NCI-H1417 (cell line): ENCODE measurements around the gene SLC25A53.
"Not testable (repeated sequence)": the region's sequence is repeated elsewhere in the genome, so short reads cannot be mapped to it uniquely, and the experiment has no call there.

Experiments used
- DNase-seq, 3 experiments: peaks; one replicate each; lab custom pipeline; 2025; lab: John Stamatoyannopoulos, UW

Gene SLC25A53

DNA sequence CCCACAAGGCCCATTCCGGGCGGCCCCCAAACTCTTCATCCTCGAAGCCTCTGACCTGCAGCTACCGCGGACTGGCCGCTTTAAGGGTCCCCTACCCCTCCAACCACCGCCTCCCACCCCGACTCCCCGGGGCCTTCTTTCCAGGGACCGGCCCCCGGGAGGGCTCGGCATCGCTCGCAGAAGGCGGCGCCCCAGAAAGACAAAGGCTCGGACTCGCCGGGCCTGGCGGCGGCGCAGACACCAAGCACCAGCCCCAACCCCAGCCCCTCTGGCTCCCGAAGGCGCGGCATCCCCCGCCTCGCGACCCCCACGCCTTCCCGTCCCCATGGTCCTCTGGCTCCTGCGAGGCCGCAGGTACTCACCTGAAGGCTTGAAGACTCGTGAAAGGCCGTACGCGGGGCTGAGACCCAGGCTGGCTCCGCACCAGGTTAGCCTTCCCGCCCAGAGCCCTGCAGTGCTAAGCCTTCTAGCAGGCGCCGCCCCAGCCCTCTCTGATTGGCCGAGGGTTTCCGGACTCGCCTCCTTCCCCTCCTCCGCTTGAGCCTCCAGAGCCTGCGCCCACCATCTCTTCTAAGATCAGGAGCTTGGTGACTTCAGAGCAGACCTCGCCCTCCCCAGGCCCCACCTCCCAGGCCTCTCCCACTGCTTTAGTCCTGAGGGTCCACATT is 80.9 kb downstream of the SLC25A53 start, which contains the start of gene TMSB15C:
Gene TMSB15C (minus strand): TSS at position 459 of the 668 bp plus-strand sequence.
- not testable (repeated sequence) for DNase-seq

DNA sequence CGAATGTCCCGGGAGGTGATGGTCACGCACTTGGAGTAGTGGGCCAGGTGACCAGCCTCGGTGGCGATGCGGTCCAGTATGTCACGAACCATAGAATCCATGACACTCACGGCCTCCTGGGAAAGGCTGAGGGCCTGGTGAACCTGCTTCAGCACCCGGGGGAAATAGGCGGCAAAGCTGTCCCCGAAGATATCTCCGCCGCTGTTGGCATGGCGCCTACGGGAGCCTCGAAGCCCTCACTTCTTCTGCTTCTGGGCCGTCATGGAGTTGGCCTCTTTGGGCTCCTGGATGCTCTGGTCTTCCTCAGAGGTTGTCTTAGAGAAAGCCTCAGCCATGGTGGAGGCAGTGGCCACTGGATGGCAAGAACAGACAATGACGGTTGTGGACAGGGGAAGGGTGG is 94.2 kb downstream of the SLC25A53 start:
- not testable (repeated sequence) for DNase-seq

DNA sequence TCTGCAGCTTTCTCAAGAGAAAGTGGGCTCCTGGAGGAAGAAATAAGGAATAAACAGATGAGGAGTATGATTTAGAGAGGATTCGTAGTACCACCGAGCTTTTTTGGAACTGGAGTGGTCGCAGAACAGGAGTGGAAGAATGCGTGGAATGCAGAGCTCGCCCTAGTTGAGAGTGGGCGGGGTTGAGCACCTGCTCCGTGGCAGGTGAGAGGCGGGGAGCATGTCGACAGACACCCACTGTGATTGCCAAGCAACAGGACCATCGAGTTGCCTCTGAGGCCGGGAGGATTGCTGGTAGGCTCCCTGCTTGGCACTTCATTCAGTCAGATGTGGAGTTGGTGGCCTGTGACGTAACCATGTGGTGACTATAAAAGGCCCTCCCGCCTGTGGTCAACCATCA is 101.9 kb downstream of the SLC25A53 start:
- not testable (repeated sequence) for DNase-seq
